IPS-NIHi7 (cell line): ENCODE results near the gene CDC42BPA.
"Not testable (repeated sequence)": the region's sequence is repeated elsewhere in the genome, so short reads cannot be mapped to it uniquely, and the experiment has no call there.

Source experiments
- DNase-seq: peaks from one replicate; pipeline ENCODE4 v3.0.0; 2012; ENCODE audit warnings: mixed read lengths; ENCODE audit errors: extremely low spot score

Gene CDC42BPA

DNA sequence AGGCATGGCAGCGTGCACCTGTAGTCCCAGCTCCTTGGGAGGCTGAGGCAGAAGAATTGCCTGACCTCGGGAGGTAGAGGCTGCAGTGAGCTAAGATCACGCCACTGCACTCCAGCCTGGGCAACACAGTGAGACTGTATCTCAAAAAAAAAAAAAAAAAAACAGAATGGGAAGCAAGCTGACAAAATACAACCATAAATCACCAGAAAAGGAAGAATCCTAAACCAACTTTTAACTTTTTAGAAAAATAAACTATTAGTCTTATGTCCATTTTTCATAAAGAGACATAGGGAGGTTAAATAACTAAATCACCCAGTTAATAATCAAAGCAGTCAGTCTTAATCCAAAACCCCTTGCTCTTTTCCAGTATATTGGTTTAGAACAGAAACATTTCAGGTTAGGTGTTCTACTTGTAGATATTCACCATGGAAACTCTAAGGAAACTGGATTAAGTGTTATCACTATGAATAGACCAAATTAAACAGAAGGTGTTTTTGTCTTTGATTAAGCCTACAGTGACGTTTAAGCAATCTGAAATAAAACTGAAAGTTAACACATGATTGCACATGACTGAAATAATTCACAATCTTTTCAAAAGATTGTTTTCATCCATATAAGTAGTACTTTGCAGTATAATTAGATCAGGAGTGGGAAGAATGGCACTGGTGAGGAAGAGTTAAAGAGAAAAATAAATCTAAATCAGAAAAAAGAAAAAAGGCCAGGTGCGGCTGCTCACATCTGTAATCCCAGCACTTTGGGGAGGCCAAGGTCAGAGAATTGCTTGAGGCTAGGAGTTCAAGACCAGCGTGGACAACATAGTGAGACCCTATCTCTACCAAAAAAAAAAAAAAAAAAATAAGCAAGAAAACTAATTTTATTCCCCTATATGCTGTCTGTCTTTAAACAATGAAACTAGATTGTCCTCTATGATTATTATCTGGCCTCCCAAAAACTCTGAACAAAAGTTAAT, 9.6 kb downstream of the CDC42BPA start:
- DNase-seq: no peak

DNA sequence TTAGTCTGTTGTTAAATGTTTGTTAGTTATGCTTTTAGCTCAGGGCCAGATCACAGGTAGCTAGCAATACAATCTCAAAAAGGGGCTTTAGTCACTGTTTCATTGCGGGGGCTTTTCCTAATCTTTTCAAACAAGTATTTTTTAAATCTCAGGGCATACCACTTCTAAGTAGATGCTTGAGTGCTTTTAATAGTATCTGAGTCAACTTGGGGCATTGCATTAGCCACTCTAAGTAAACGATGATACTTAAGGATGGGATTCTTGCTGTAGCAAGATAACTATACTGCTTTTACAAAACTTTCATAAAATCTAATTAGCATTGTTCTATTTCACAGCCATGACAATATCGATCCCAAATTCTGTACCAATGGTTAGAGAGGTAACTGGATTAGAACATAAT, 11.6 kb downstream of the CDC42BPA start:
- DNase-seq: no peak

DNA sequence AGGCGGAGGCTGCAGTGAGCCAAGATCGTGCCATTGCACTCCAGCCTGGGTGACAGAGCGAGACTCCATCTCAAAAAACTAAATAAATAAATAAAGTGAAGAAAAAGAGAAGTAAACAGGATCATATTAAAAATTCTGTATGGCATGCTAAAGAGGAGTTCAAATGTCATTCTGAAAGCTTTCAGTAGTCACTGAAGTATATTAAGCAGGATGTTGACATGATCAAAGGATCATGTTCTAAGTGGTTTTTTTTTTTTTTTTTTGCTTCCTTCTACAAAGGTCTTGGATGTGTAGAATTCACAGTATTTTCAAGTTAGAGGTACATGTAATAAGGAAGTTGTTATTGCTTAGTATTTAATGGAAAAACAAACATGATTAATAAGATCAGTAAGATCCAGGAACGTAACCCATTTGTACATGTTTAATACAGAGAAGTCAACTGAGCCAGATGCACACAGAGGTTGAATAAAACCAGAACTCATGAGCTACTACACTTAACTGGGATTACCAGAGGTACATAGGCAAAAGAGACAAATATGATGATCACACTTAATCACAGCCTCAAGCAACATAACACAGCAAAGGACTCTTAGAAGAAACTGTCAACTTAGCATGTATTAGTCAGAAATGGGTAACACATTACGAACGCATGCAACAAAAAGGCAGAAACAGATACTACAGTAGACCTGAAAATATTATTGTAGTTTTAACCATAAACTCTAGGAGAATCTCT, 12.2 kb downstream of the CDC42BPA start:
- DNase-seq: no peak

DNA sequence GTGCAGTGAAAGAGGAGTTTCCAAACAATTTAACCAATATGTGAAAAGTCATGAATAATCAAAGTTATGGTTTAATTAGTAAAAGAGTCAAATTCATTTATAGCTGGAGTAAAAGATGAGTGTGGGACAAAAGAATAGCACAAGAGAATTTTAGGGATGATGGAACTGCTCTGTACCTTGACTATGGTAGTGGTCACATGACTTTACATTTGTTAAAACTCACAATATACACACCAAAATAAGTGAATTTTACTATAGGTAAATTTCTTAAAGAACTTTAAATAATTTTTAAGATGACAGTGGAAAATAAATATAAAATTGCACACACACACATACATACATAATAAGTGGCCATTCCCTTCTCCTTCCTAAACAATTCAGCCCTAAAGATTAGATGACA, 13.6 kb downstream of the CDC42BPA start:
- no peak for DNase-seq

GRCh38 chr1:227303662-227304061, 14.6 kb downstream of the CDC42BPA start:
- DNase-seq: no peak

DNA sequence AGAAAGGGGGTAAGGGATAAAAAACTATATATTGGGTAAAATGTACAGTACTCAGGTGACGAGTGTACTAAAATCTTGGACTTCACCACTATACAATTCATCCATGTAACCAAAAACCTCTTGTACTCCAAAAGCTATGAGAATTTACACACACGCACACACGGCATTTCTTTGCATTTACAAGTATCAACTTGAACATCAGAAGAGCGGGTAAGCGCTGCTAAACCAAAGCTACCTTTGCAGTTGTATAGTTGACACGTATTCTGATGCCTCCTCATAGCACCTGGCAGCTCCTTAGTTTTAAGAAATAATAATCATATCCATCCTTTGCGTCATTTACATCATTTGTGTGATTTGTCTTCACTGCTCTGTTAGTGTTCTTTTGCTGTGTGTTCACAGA, 17.6 kb downstream of the CDC42BPA start:
- DNase-seq: no peak

GRCh38 chr1:227299688-227300087, 18.6 kb downstream of the CDC42BPA start:
- DNase-seq: no peak

GRCh38 chr1:227299241-227299627, 19.1 kb downstream of the CDC42BPA start:
- DNase-seq: no peak

GRCh38 chr1:227298512-227299240, 19.6 kb downstream of the CDC42BPA start:
- no peak for DNase-seq

GRCh38 chr1:227297073-227297793, 21.1 kb downstream of the CDC42BPA start:
- DNase-seq: no peak

GRCh38 chr1:227295609-227296008, 22.7 kb downstream of the CDC42BPA start:
- DNase-seq: no peak

GRCh38 chr1:227285745-227286144, 32.5 kb downstream of the CDC42BPA start:
- DNase-seq: no peak

DNA sequence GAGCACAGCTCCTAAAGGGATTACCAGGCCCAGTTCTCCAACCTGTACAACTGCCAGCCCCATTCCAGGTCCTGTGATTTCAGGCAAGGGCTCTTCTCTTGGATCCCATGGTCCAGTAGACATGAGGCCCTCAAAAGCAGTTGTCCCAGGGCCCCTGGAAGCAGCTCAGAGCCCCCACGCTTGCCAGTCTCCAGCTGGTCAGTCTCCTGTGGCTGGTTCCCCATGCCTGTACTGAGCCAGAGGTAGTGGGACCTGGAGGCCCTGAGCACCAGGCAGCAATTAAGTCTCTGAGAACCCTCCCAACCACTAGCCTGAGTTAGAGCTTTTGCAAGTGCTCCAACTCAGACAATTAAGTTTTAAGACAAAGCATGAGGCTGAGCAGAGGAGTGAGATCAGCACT, 36.9 kb downstream of the CDC42BPA start:
- no peak for DNase-seq

DNA sequence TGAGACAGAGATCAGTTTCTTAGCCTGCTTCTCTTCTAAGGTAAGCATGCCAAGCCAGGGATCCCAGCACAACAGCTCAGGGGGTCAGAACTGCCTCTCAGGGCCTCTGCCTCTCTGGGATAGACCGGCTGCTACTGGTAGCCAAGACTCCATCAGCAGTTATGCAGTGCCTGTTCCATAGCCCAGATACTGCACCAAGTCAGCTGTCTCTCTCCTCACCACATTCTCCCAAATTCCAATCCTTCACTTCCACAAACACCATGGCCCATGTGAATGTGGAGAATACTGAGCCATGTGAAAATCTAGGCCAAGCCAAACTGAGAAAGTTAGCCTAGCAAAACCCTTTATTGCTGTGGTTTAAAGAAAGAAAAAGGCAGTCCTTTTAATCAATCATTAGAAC, 37.5 kb downstream of the CDC42BPA start:
- DNase-seq: peak; percentile 18

DNA sequence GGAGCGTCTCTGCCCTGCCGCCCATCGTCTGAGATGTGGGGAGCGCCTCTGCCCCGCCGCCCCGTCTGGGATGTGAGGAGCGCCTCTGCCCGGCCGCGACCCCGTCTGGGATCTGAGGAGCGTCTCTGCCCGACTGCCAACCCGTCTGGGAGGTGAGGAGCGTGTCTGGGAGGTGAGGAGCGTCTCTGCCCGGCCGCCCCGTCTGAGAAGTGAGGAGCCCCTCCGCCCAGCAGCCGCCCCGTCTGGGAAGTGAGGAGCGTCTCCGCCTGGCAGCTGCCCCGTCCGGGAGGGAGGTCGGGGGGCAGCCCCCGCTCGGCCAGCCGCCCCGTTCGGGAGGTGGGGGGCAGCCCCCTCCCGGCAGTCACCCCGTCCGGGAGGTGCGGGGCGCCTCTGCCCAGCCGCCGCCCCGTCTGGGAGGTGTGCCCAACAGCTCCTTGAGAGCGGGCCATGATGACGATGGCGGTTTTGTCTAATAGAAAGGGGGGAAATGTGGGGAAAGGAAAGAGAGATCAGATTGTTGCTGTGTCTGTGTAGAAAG, 42.1 kb downstream of the CDC42BPA start:
- not testable (repeated sequence) for DNase-seq

GRCh38 chr1:227273557-227273956, 44.7 kb downstream of the CDC42BPA start:
- peak; percentile 41 for DNase-seq

GRCh38 chr1:227272428-227272827, 45.9 kb downstream of the CDC42BPA start:
- DNase-seq: no peak

GRCh38 chr1:227270554-227270953, 47.7 kb downstream of the CDC42BPA start:
- DNase-seq: no peak

- no peak for DNase-seq
Observed at GRCh38 chr1:227268943-227269342, 49.3 kb downstream of the CDC42BPA start.

DNA sequence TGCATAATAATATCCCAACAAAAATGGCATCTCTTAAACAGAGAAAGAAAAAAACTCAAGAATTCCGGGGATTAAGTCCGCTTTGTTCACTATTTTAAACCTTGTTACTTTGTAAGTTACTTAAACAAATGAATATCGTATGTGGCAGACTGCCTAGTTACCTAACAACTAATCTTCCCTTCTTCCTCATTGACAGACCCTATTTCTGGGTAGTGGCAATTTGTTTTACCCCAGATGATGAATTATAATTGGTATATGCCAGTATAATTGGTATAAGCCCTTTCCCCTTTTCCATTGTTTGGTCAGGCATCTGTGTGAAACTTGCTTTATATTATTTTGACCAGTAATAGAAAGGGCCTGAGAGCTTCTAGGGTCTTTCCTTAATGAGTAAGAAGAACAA, 52.4 kb downstream of the CDC42BPA start:
- DNase-seq: no peak

DNA sequence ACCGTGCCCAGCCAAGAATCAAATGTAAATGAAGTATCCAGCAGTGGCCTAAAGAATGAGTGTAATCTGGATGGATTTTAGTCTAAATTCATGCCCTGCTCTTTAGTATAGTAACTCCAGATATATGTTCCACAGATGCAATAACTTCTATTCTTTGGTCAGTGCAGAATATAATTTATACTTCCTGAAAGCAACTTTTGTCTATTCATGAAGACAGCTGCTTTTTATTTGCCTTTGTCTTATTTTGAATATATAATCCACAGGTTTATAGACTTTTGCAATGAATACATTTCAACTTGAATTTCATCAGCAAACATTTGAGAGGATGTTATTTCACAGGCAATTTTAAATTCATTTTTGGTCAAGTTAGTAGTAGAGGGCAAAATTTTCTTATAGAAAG, 54.4 kb downstream of the CDC42BPA start:
- DNase-seq: no peak
